A673 (cell line): ENCODE measurements around the gene ARFGEF2.

Experiments
- EZH2 ChIP-seq: fragments of 200-600 bp; sonication (generic); IDR thresholded peaks from 2 replicates; pipeline ENCODE4 v1.6.1; 2017; ENCODE audit warnings: borderline replicate concordance, low read depth, mild to moderate bottlenecking, mixed read lengths, antibody characterized with exemption, low read length; ENCODE audit not compliant: poor library complexity, severe bottlenecking
- TF ChIP-seq, protein P1 (sequence below): fragments of 300-800, 200-600 bp; sonication (generic); conservative IDR thresholded peaks from 2 replicates; pipeline ENCODE4 v1.5.1; 2017; ENCODE audit warnings: low read depth, mild to moderate bottlenecking, antibody characterized with exemption, low read length, moderate library complexity, mixed read lengths

GRCh38 chr20:48886811-48887210, 34.7 kb upstream of the ARFGEF2 start:
- TF ChIP-seq, protein P1, sequence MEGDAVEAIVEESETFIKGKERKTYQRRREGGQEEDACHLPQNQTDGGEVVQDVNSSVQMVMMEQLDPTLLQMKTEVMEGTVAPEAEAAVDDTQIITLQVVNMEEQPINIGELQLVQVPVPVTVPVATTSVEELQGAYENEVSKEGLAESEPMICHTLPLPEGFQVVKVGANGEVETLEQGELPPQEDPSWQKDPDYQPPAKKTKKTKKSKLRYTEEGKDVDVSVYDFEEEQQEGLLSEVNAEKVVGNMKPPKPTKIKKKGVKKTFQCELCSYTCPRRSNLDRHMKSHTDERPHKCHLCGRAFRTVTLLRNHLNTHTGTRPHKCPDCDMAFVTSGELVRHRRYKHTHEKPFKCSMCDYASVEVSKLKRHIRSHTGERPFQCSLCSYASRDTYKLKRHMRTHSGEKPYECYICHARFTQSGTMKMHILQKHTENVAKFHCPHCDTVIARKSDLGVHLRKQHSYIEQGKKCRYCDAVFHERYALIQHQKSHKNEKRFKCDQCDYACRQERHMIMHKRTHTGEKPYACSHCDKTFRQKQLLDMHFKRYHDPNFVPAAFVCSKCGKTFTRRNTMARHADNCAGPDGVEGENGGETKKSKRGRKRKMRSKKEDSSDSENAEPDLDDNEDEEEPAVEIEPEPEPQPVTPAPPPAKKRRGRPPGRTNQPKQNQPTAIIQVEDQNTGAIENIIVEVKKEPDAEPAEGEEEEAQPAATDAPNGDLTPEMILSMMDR = no peak
- TF ChIP-seq EZH2 = no peak
